ENCODE data around the gene TMEM107.
A peak's percentile ranks its signal among the peaks of the same experiment; 100 is the strongest.

The TMEM107 gene

GRCh38 chr17:8212312-8213180 is 36.4 kb upstream of the TMEM107 start:
- FAIRE-seq (peak; percentile 31), DNase-seq (ENCODE audit: insufficient read length, low spot score) (no peak)
- TF ChIP-seq TAF1 (IDR thresholded peaks at IDR 0.05; ENCODE audit: low read depth, low read length) (no peak), SPI1 (IDR thresholded peaks at IDR 0.05; ENCODE audit: low read depth, low read length) (no peak), POU2F2 (IDR thresholded peaks at IDR 0.05; ENCODE audit: low read depth, low read length) (no peak), PAX5 (IDR thresholded peaks at IDR 0.05; ENCODE audit: insufficient read depth, low read length, severe bottlenecking) (no peak), POLR2A (IDR thresholded peaks at IDR 0.05; ENCODE audit: low read depth, low read length) (no peak), POLR2AphosphoS5 (IDR thresholded peaks at IDR 0.05; ENCODE audit: low read depth, low read length) (no peak)

DNA sequence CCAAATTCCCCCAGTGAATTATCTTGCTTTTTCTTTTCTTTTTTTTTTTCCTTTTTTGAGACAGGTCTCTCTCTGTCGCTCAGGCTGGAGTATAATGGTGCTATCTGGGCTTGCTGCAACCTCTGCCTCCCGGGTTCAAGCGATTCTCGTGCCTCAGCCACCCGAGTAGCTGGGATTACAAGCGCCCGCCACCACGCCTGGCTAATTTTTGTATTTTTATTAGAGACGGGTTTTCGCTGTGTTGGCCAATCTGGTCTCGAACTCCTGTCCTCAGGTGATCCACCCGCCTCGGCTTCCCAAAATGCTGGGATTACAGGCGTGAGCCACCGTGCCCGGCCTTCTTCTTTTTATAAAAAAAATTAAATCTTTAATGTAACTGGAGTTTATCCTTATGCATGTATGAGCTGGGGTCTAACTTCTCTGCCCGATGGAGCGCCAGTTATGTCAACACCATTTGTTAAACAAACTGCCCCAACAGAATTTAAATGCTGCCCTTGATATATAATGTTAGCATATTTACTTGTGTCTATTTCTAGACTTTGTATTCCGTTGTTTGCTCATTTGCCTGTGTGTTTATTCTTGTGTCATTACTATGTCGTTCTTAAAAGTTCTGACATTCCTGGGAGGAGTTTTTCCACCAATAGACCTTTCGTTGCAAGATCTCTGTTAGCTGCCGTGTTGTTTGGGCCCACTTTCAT is 34.7 kb upstream of the TMEM107 start:
- DNase-seq (ENCODE audit: insufficient read length, low spot score) (no peak), FAIRE-seq (peak; percentile 60)
- TF ChIP-seq SPI1 (IDR thresholded peaks at IDR 0.05; ENCODE audit: low read depth, low read length) (no peak), POLR2AphosphoS5 (IDR thresholded peaks at IDR 0.05; ENCODE audit: low read depth, low read length) (no peak), POLR2A (IDR thresholded peaks at IDR 0.05; ENCODE audit: low read depth, low read length) (no peak), TAF1 (IDR thresholded peaks at IDR 0.05; ENCODE audit: low read depth, low read length) (no peak), PAX5 (IDR thresholded peaks at IDR 0.05; ENCODE audit: insufficient read depth, low read length, severe bottlenecking) (no peak), POU2F2 (IDR thresholded peaks at IDR 0.05; ENCODE audit: low read depth, low read length) (no peak)

DNA sequence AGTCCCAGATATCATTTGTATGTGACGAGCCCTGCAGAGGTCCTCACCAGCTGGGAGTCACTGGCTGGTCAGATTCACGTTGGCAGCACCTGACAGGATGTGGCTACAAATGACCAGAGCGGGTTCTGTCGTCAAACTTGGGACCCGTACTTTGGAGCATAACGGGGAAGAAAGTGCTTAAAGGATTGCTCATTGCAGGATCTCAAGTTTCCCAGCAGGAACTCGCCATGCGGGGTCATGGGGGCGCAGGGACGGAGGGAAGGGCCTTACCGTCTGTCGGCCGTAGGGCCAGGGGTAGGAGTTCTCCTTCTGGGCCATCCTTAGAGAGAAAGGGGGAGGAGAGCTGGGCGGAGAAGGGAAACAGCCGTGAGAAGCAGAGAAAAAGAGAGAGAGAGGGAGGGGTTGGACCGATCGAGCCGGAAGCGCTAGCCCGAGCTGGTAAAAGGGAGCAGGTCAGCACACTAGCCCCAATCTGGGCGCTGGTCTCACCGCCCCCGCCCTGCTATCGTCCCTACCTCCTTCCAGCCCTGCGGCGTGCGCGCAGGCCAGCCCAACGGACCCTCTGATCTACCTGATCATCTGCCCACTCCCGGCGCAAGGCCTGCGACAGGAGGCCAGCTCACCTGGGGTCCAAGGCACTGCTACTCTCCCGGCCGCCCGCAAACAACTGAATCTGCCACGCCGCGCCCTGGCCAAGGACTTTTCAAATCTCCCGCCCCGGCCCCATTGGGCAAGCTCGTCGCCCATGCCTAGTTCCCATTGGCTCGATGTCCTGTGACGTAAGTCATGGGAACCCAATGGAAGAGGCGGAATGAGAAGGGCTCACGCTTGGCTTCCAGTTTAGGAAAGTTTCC is 34.0 kb upstream of the TMEM107 start, which contains the start of gene AURKB:
Gene AURKB (minus strand): TSS at position 669 of the 854 bp plus-strand sequence. CDS start 351 bp downstream, at position 318.
- peak; percentile 80 for TF ChIP-seq POLR2A (IDR thresholded peaks at IDR 0.05; ENCODE audit: low read depth, low read length)
- TF ChIP-seq POLR2AphosphoS5 (IDR thresholded peaks at IDR 0.05; ENCODE audit: low read depth, low read length): peak; percentile 88
- peak; percentile 67 for TF ChIP-seq POU2F2 (IDR thresholded peaks at IDR 0.05; ENCODE audit: low read depth, low read length)
- peak; percentile 67 for TF ChIP-seq TAF1 (IDR thresholded peaks at IDR 0.05; ENCODE audit: low read depth, low read length)
- TF ChIP-seq SPI1 (IDR thresholded peaks at IDR 0.05; ENCODE audit: low read depth, low read length): 0 out of 2 replicates have a peak, but pooled peaks have one; percentile 8
- TF ChIP-seq PAX5 (IDR thresholded peaks at IDR 0.05; ENCODE audit: insufficient read depth, low read length, severe bottlenecking): no peak
- peak; percentile 98 for FAIRE-seq
- DNase-seq (ENCODE audit: insufficient read length, low spot score): peak; percentile 95

DNA sequence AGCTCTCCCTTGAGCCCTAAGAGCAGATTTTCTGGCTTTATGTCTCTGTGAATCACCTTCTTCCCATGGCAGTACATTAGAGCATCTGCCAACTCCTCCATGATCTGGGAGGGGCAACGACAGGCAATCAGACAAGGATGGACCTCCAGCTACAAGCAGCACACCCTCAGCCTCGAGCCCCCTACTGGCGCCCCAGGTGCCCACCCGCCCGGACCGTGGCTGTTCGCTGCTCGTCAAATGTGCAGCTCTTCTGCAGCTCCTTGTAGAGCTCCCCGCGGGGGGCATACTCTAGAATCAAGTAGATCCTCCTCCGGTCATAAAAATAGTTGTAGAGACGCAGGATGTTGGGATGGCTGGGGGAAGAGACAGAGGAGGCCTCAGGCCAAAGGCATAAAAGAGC is 30.4 kb upstream of the TMEM107 start:
- DNase-seq (ENCODE audit: insufficient read length, low spot score): no peak
- TF ChIP-seq PAX5 (IDR thresholded peaks at IDR 0.05; ENCODE audit: insufficient read depth, low read length, severe bottlenecking): no peak
- no peak for TF ChIP-seq POLR2A (IDR thresholded peaks at IDR 0.05; ENCODE audit: low read depth, low read length)
- TF ChIP-seq POU2F2 (IDR thresholded peaks at IDR 0.05; ENCODE audit: low read depth, low read length): no peak
- no peak for TF ChIP-seq TAF1 (IDR thresholded peaks at IDR 0.05; ENCODE audit: low read depth, low read length)
- no peak for TF ChIP-seq POLR2AphosphoS5 (IDR thresholded peaks at IDR 0.05; ENCODE audit: low read depth, low read length)
- no peak for TF ChIP-seq SPI1 (IDR thresholded peaks at IDR 0.05; ENCODE audit: low read depth, low read length)
- FAIRE-seq: no peak

- no peak for TF ChIP-seq SPI1 (IDR thresholded peaks at IDR 0.05; ENCODE audit: low read depth, low read length)
- TF ChIP-seq POU2F2 (IDR thresholded peaks at IDR 0.05; ENCODE audit: low read depth, low read length): no peak
- peak; percentile 64; the same call in 1 of the 2 replicates for TF ChIP-seq POLR2AphosphoS5 (IDR thresholded peaks at IDR 0.05; ENCODE audit: low read depth, low read length)
- no peak for TF ChIP-seq TAF1 (IDR thresholded peaks at IDR 0.05; ENCODE audit: low read depth, low read length)
- no peak for TF ChIP-seq PAX5 (IDR thresholded peaks at IDR 0.05; ENCODE audit: insufficient read depth, low read length, severe bottlenecking)
- TF ChIP-seq POLR2A (IDR thresholded peaks at IDR 0.05; ENCODE audit: low read depth, low read length): peak; percentile 39; the same call in 1 of the 2 replicates
- FAIRE-seq (no peak), DNase-seq (ENCODE audit: insufficient read length, low spot score) (no peak)
Observed at GRCh38 chr17:8204761-8205555, 28.8 kb upstream of the TMEM107 start.

GRCh38 chr17:8192070-8192815 is 16.1 kb upstream of the TMEM107 start:
- DNase-seq (ENCODE audit: insufficient read length, low spot score) (no peak), FAIRE-seq (peak; percentile 96)
- TF ChIP-seq POLR2AphosphoS5 (IDR thresholded peaks at IDR 0.05; ENCODE audit: low read depth, low read length) (peak; percentile 76), TAF1 (IDR thresholded peaks at IDR 0.05; ENCODE audit: low read depth, low read length) (peak; percentile 55; the same call in 1 of the 2 replicates), POU2F2 (IDR thresholded peaks at IDR 0.05; ENCODE audit: low read depth, low read length) (no peak), POLR2A (IDR thresholded peaks at IDR 0.05; ENCODE audit: low read depth, low read length) (peak; percentile 80), PAX5 (IDR thresholded peaks at IDR 0.05; ENCODE audit: insufficient read depth, low read length, severe bottlenecking) (no peak), SPI1 (IDR thresholded peaks at IDR 0.05; ENCODE audit: low read depth, low read length) (no peak)

DNA sequence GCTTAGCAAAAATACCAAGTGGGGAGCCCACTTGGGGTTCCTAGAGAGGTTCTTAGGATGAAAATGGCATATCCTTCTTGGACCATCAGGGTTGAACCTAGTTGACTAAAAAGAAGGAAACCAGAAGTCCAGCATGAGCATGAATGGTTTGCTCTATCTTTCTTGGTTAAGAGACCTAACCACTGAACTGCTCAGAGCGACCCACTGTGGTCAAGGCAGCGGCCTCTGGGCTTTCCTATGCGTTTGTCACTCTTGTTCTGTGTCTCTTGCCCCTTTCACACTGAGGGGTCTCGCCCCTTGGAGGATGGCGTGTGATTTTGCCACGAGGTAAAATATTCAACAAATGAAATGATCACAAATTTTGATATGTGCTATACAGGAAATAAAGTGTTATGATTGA is 14.3 kb upstream of the TMEM107 start:
- DNase-seq (ENCODE audit: insufficient read length, low spot score) (no peak), FAIRE-seq (no peak)
- TF ChIP-seq PAX5 (IDR thresholded peaks at IDR 0.05; ENCODE audit: insufficient read depth, low read length, severe bottlenecking) (no peak), SPI1 (IDR thresholded peaks at IDR 0.05; ENCODE audit: low read depth, low read length) (no peak), TAF1 (IDR thresholded peaks at IDR 0.05; ENCODE audit: low read depth, low read length) (no peak), POU2F2 (IDR thresholded peaks at IDR 0.05; ENCODE audit: low read depth, low read length) (no peak), POLR2A (IDR thresholded peaks at IDR 0.05; ENCODE audit: low read depth, low read length) (no peak), POLR2AphosphoS5 (IDR thresholded peaks at IDR 0.05; ENCODE audit: low read depth, low read length) (no peak)
